ENCODE results near the gene BTLA.

DNA sequence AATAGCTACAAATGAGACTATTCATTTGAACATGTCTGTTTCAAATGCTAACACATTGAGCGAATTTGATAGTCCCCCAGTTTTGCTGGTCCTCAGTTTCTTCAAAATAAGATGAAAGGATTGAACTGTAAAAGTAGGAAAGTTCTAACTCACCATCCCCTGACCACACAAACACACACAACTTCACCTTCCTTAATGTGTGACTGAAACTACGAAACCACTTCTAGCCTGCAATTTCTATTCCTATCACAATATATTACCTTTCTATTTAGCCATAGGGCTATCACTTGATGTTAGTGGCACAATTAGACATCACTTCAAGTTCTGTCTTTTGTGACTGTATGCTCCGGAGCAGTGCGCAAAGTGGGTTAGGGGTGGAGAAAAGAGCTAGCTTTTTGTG lies 14.9 kb downstream of the BTLA start:
- TF ChIP-seq, protein P1, sequence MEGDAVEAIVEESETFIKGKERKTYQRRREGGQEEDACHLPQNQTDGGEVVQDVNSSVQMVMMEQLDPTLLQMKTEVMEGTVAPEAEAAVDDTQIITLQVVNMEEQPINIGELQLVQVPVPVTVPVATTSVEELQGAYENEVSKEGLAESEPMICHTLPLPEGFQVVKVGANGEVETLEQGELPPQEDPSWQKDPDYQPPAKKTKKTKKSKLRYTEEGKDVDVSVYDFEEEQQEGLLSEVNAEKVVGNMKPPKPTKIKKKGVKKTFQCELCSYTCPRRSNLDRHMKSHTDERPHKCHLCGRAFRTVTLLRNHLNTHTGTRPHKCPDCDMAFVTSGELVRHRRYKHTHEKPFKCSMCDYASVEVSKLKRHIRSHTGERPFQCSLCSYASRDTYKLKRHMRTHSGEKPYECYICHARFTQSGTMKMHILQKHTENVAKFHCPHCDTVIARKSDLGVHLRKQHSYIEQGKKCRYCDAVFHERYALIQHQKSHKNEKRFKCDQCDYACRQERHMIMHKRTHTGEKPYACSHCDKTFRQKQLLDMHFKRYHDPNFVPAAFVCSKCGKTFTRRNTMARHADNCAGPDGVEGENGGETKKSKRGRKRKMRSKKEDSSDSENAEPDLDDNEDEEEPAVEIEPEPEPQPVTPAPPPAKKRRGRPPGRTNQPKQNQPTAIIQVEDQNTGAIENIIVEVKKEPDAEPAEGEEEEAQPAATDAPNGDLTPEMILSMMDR (IDR thresholded peaks at IDR 0.05; ENCODE audit: insufficient read depth, low read length, poor library complexity, severe bottlenecking), result no peak
- no peak for TF ChIP-seq EZH2phosphoT487 (conservative IDR thresholded peaks at IDR 0.05; ENCODE audit: low read length)
